Upper lobe of right lung (tissue), 1 donor: ENCODE data around the gene PAIP2B. TPM values are rescaled to one million over a fixed set of nuclear protein-coding genes. Genes with fewer than 3 reads are reported as not detected.
"Not testable (repeated sequence)": the region's sequence is repeated elsewhere in the genome, so short reads cannot be mapped to it uniquely, and the experiment has no call there.

Experiments
- ATAC-seq: fragments of 200-7000 bp; cut with Tn5 transposase; one replicate; pipeline ENCODE4 v1.9.1; 2020; ENCODE audit warnings: mild to moderate bottlenecking, moderate library complexity
- DNase-seq: peaks from one replicate; pipeline ENCODE4 v3.0.0-alpha.2; 2020
- H3K27ac ChIP-seq: fragments of 200-600 bp; one replicate; pipeline ENCODE4 v1.8.0; 2022
- H3K27me3 ChIP-seq: fragments of 200-600 bp; one replicate; pipeline ENCODE4 v1.8.0; 2022; ENCODE audit warnings: mild to moderate bottlenecking
- H3K36me3 ChIP-seq: fragments of 200-600 bp; one replicate; pipeline ENCODE4 v1.8.0; 2022
- H3K4me1 ChIP-seq: fragments of 200-600 bp; one replicate; pipeline ENCODE4 v1.8.0; 2022
- H3K4me3 ChIP-seq: fragments of 200-600 bp; one replicate; pipeline ENCODE4 v1.8.0; 2022; ENCODE audit warnings: mild to moderate bottlenecking
- H3K9me3 ChIP-seq: fragments of 200-600 bp; one replicate; pipeline ENCODE4 v1.8.0; 2022
- intact Hi-C: fragments of 100-400 bp; cut with DNase I; formaldehyde crosslinking; loops from one replicate; pipeline ENCODE4 v1.11.0; 2022
- total RNA-seq: library from RNA; stranded (reverse); fragmentation: NEBNext Ultra II Directional; extraction: Animal tissue kit (Norgen Biotek cat#: 25700); gene quantifications from one replicate; pipeline ENCODE4 v1.2.1, GENCODE V29; 2021
- TF ChIP-seq, protein P1 (sequence below): fragments of 200-600 bp; IDR thresholded peaks from one replicate; pipeline ENCODE4 v1.8.0; 2022; ENCODE audit warnings: antibody characterized with exemption
- donor health status: DM: no; HTN: yes; CAD: no; lungs with severe emphysema.

PAIP2B gene
- total RNA-seq, 1 donor from 2014 or later, result 6.3 TPM

DNA sequence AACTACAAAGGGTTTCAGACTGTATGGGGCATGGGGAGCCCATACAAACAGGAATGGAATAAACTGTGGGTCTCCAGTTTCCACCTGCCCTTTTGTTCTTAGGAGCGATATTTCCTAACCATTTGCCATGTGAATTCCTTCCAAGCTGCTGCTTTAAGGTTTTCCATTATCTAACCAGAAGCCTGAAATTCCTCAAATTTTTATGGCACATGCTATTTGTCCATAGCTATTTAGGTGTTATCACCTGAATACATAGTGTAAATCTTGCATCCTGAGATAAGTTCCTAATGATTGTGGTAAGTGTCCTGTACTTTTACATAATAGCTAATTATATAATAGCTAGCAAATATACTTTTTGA lies 17.4 kb upstream of the PAIP2B start:
- H3K4me1 ChIP-seq, result no peaks in the 10 kb centered on the region
- H3K27ac ChIP-seq, result no peak overlapping the region
- no peaks in the 10 kb centered on the region for H3K27me3 ChIP-seq
- no peaks in the 10 kb centered on the region for H3K36me3 ChIP-seq
- no peaks in the 10 kb centered on the region for H3K9me3 ChIP-seq
- no peak for DNase-seq
- TF ChIP-seq, protein P1, sequence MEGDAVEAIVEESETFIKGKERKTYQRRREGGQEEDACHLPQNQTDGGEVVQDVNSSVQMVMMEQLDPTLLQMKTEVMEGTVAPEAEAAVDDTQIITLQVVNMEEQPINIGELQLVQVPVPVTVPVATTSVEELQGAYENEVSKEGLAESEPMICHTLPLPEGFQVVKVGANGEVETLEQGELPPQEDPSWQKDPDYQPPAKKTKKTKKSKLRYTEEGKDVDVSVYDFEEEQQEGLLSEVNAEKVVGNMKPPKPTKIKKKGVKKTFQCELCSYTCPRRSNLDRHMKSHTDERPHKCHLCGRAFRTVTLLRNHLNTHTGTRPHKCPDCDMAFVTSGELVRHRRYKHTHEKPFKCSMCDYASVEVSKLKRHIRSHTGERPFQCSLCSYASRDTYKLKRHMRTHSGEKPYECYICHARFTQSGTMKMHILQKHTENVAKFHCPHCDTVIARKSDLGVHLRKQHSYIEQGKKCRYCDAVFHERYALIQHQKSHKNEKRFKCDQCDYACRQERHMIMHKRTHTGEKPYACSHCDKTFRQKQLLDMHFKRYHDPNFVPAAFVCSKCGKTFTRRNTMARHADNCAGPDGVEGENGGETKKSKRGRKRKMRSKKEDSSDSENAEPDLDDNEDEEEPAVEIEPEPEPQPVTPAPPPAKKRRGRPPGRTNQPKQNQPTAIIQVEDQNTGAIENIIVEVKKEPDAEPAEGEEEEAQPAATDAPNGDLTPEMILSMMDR, result no peak
- intact Hi-C loops, result no loop called here
- no peak for ATAC-seq
- no peak overlapping the region for H3K4me3 ChIP-seq

DNA sequence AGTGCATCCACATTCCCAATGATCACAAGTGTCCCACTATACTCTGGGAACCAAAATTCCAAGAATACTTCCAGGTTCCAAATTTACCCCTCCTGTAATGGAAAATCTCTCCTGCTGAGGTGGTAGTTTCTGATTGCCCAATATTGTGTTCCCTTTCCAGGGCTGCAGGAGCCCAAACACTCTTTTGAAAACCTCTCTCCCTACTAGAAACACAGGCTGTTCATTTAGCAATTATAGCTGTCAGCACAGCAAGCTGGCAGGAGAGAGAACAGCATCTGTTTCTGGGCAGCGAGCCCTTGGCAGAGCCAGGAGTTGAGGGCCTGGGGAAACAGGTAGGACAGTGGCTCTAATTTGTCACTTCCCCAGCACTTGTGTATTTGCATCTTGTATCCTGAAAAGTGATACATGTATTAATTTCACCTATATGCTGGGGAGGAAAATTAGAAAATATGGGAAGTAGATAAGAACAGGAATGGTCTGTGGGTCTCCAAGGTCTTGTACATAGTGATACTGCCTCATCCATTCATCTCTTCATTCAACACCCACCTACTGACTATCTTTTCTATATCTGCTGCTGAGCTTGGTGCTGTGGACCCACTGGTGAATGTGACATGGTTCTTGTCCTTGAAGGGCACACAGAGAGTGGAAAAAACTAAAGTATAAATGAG lies 16.9 kb upstream of the PAIP2B start:
- DNase-seq (no peak), ATAC-seq (no peak)
- no peaks in the 10 kb centered on the region for H3K4me1 ChIP-seq
- H3K4me3 ChIP-seq, result no peak overlapping the region
- TF ChIP-seq, protein P1, result no peak
- H3K27ac ChIP-seq, result no peak overlapping the region
- no peaks in the 10 kb centered on the region for H3K9me3 ChIP-seq
- no peaks in the 10 kb centered on the region for H3K27me3 ChIP-seq
- intact Hi-C loops, result no loop called here
- no peaks in the 10 kb centered on the region for H3K36me3 ChIP-seq

DNA sequence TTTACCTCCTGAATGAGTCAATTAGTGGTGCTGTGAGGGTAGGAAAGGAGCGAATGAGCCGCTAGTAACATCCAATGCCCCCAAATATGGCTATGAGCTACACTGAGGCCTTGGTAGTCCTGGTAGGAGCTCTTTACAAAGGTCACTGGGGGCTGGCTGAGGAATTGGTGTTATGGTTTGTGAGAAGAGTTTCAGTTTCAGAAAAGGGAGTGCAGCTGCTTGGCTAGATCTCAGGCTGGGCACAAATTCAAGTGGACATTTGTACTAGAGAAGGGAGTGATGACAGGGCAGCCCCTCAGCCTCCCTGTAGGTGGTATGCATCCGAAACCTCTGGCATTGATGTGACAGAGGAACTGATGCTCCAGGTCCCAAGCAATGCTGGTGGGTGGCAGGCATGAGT lies 13.9 kb upstream of the PAIP2B start:
- no peak for ATAC-seq
- Histone ChIP-seq H3K4me3 (no peak overlapping the region), H3K27ac (no peak overlapping the region), H3K36me3 (no peaks in the 10 kb centered on the region), H3K27me3 (no peaks in the 10 kb centered on the region), H3K9me3 (no peaks in the 10 kb centered on the region), H3K4me1 (no peaks in the 10 kb centered on the region)
- TF ChIP-seq, protein P1, result no peak
- intact Hi-C loops, result no loop called here
- DNase-seq, result no peak

DNA sequence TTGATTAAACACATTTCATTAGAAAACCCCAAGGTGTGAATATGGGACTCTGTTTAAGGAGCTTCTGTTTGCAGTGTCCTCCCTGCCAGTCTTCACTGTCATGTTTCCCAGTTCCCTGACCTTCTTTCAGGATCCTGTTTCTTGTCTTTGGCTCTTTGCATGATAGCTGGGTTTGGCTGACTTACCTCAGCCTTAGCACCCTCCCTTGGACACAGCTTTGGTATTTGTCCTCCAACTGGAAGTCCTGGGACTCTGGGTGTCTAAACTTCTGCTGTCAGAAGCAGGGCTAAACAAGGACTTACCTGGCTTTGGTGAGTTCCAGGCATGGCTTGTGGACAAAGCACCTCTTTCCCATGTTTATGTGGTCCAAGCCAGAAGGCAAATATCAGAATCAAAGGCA lies 11.2 kb upstream of the PAIP2B start:
- no peak for ATAC-seq
- TF ChIP-seq, protein P1, result no peak

DNA sequence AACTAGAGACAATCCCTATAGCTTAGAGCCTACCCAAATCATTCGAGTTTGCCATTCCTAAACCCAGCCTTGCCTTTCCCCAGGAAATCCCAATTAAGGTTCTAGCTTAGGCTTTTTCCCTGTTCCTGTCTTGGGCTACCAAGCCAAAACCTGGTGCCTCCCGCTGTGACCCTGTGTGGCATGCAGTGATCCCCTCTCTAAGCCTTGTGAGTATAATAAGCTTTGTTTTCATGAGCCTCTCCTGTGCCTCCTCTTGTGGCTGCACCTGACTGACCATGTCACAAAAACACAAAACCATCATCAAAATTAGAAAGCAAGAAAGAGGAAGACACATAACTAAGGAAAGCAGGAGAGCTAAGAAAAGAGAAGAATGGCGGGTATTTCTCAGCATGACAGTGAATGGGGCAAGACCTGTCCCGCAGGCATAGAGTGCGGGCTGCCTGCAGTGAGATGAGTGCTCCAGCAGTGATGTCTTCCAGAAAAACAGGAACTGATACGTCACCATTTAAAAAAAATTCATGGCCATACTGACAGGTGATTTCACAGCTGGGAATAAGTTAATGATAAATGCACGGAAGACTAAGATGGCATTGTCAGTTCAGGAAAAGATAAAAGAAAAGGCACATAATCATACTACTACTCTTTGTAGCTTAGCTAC lies 9.2 kb upstream of the PAIP2B start:
- Histone ChIP-seq H3K4me3 (no peak overlapping the region), H3K27ac (no peak overlapping the region), H3K36me3 (no peaks in the 10 kb centered on the region), H3K9me3 (no peaks in the 10 kb centered on the region), H3K4me1 (no peaks in the 10 kb centered on the region), H3K27me3 (no peaks in the 10 kb centered on the region)
- TF ChIP-seq, protein P1, result no peak
- DNase-seq, result no peak
- ATAC-seq, result no peak
- intact Hi-C loops, result no loop called here

More for the DNA sequence above, 11.2 kb upstream of the PAIP2B start:
- no peaks in the 10 kb centered on the region for H3K36me3 ChIP-seq
- H3K27ac ChIP-seq, result no peak overlapping the region
- DNase-seq, result no peak
- intact Hi-C loops, result no loop called here
- no peaks in the 10 kb centered on the region for H3K9me3 ChIP-seq
- H3K4me3 ChIP-seq, result no peak overlapping the region
- H3K27me3 ChIP-seq, result no peaks in the 10 kb centered on the region
- no peaks in the 10 kb centered on the region for H3K4me1 ChIP-seq

DNA sequence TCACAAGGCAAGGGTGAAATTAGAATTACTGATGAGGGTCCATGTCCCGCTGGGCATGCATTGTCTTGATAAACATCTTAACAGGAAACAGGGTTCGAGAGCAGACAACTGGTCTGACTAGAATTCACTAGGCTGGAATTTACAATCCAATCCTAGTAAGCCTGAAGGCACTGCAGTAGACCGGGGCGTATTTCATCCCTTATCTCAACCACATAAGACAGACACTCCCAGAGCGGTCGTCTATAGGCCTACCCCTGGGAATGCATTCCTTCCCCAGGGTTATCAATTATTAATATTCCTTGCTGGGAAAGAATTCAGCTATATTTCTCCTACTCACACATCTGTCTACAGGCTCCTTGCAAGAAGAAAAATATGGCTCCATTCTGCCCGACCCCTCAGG lies 6.2 kb upstream of the PAIP2B start:
- H3K4me3 ChIP-seq, DNase-seq, H3K36me3 ChIP-seq, ATAC-seq, H3K27me3 ChIP-seq, H3K9me3 ChIP-seq, H3K27ac ChIP-seq, intact Hi-C loops, H3K4me1 ChIP-seq: not testable (repeated sequence)
